ENCODE measurements around the gene MARS1. TPM values are rescaled to one million over a fixed set of nuclear protein-coding genes. Genes with fewer than 3 reads are reported as not detected.
A peak's percentile ranks its signal among the peaks of the same experiment; 100 is the strongest.

The MARS1 gene
- total RNA-seq, 1 donor from 2014 or later = 78.0 TPM

DNA sequence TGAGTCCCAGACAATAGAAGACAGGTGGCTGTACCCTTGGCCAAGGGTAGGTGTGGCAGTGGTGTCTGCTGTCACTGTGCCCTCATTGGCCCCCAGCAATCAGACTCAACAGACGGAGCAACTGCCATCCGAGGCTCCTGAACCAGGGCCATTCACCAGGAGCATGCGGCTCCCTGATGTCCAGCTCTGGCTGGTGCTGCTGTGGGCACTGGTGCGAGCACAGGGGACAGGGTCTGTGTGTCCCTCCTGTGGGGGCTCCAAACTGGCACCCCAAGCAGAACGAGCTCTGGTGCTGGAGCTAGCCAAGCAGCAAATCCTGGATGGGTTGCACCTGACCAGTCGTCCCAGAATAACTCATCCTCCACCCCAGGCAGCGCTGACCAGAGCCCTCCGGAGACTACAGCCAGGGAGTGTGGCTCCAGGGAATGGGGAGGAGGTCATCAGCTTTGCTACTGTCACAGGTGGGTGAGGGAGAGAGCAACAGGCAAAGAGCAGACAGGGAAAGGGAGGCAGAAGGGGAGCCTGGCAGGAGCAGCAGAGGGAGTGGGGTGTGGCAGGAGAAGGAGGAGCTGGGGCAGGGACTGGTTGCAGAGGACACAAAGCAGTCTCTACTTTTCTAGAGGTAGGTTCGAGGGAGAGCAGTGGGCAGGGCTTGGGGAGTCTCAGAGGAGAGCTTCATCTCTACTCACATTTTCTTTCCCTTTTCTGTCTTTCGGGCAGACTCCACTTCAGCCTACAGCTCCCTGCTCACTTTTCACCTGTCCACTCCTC, 32.3 kb upstream of the MARS1 start:
- no peak overlapping the region for H3K4me3 ChIP-seq
- no peaks in the 10 kb centered on the region for H3K36me3 ChIP-seq
- DNase-seq (ENCODE audit: low spot score in 2 of 2) = no peak
- H3K9me3 ChIP-seq = no peaks in the 10 kb centered on the region
- H3K27me3 ChIP-seq = no peaks in the 10 kb centered on the region
- TF ChIP-seq, protein P1, sequence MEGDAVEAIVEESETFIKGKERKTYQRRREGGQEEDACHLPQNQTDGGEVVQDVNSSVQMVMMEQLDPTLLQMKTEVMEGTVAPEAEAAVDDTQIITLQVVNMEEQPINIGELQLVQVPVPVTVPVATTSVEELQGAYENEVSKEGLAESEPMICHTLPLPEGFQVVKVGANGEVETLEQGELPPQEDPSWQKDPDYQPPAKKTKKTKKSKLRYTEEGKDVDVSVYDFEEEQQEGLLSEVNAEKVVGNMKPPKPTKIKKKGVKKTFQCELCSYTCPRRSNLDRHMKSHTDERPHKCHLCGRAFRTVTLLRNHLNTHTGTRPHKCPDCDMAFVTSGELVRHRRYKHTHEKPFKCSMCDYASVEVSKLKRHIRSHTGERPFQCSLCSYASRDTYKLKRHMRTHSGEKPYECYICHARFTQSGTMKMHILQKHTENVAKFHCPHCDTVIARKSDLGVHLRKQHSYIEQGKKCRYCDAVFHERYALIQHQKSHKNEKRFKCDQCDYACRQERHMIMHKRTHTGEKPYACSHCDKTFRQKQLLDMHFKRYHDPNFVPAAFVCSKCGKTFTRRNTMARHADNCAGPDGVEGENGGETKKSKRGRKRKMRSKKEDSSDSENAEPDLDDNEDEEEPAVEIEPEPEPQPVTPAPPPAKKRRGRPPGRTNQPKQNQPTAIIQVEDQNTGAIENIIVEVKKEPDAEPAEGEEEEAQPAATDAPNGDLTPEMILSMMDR (IDR thresholded peaks at IDR 0.05) = no peak
- H3K27ac ChIP-seq = no peak overlapping the region
- intact Hi-C loops (cut with DNase I) = no loop called here
- peaks cover 0 to 31% of the 10 kb centered on the region in 2 donors for H3K4me1 ChIP-seq

DNA sequence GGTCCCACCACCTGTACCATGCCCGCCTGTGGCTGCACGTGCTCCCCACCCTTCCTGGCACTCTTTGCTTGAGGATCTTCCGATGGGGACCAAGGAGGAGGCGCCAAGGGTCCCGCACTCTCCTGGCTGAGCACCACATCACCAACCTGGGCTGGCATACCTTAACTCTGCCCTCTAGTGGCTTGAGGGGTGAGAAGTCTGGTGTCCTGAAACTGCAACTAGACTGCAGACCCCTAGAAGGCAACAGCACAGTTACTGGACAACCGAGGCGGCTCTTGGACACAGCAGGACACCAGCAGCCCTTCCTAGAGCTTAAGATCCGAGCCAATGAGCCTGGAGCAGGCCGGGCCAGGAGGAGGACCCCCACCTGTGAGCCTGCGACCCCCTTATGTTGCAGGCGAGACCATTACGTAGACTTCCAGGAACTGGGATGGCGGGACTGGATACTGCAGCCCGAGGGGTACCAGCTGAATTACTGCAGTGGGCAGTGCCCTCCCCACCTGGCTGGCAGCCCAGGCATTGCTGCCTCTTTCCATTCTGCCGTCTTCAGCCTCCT, 31.6 kb upstream of the MARS1 start:
- no peak for DNase-seq (ENCODE audit: low spot score in 2 of 2)
- no peak overlapping the region for H3K27ac ChIP-seq
- intact Hi-C loops (cut with DNase I) = no loop called here
- H3K4me1 ChIP-seq = peaks cover 3 to 36% of the 10 kb centered on the region in 2 donors
- TF ChIP-seq, protein P1 (IDR thresholded peaks at IDR 0.05) = peak in 2 of 3 experiments; percentile 45 to 52
- H3K36me3 ChIP-seq = no peaks in the 10 kb centered on the region
- no peaks in the 10 kb centered on the region for H3K9me3 ChIP-seq
- H3K27me3 ChIP-seq = no peaks in the 10 kb centered on the region
- no peak overlapping the region for H3K4me3 ChIP-seq

DNA sequence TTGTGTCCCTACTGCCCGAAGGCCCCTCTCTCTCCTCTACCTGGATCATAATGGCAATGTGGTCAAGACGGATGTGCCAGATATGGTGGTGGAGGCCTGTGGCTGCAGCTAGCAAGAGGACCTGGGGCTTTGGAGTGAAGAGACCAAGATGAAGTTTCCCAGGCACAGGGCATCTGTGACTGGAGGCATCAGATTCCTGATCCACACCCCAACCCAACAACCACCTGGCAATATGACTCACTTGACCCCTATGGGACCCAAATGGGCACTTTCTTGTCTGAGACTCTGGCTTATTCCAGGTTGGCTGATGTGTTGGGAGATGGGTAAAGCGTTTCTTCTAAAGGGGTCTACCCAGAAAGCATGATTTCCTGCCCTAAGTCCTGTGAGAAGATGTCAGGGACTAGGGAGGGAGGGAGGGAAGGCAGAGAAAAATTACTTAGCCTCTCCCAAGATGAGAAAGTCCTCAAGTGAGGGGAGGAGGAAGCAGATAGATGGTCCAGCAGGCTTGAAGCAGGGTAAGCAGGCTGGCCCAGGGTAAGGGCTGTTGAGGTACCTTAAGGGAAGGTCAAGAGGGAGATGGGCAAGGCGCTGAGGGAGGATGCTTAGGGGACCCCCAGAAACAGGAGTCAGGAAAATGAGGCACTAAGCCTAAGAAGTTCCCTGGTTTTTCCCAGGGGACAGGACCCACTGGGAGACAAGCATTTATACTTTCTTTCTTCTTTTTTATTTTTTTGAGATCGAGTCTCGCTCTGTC, 31.0 kb upstream of the MARS1 start:
- H3K27ac ChIP-seq = no peak overlapping the region
- H3K4me1 ChIP-seq = peaks cover 3 to 30% of the 10 kb centered on the region in 2 donors
- TF ChIP-seq, protein P1 (IDR thresholded peaks at IDR 0.05) = no peak
- intact Hi-C loops (cut with DNase I) = no loop called here
- H3K9me3 ChIP-seq = no peaks in the 10 kb centered on the region
- no peaks in the 10 kb centered on the region for H3K27me3 ChIP-seq
- no peak overlapping the region for H3K4me3 ChIP-seq
- no peak for DNase-seq (ENCODE audit: low spot score in 2 of 2)
- no peaks in the 10 kb centered on the region for H3K36me3 ChIP-seq

DNA sequence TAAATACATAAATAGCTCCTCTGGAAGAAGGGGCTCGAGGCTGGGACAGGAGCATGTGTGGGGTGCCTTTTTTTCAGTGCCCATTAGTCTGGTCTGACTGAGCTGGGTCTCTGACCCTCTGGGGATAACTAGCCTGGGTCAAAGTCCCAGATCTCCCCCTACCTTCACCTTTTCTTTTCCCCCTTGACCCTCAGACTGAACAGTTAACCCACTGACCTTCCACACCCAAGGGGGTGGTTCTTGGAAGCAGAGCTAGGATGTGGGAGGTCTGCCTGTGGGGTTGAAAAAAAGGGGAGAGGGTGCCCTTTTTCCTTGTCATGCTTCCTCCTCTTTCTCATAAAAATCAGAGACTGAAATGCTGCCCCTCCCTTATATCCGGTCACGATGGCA, 29.2 kb upstream of the MARS1 start:
- Histone ChIP-seq H3K4me3 (peak overlapping the region; percentile 71 to 89), H3K4me1 (peaks cover 3 to 30% of the 10 kb centered on the region in 2 donors), H3K9me3 (no peaks in the 10 kb centered on the region), H3K27ac (peak overlapping the region; percentile 59 to 84), H3K36me3 (no peaks in the 10 kb centered on the region), H3K27me3 (no peaks in the 10 kb centered on the region)
- intact Hi-C loops (cut with DNase I) = no loop called here
- TF ChIP-seq, protein P1 (IDR thresholded peaks at IDR 0.05) = no peak
- DNase-seq (ENCODE audit: low spot score in 2 of 2) = no peak

DNA sequence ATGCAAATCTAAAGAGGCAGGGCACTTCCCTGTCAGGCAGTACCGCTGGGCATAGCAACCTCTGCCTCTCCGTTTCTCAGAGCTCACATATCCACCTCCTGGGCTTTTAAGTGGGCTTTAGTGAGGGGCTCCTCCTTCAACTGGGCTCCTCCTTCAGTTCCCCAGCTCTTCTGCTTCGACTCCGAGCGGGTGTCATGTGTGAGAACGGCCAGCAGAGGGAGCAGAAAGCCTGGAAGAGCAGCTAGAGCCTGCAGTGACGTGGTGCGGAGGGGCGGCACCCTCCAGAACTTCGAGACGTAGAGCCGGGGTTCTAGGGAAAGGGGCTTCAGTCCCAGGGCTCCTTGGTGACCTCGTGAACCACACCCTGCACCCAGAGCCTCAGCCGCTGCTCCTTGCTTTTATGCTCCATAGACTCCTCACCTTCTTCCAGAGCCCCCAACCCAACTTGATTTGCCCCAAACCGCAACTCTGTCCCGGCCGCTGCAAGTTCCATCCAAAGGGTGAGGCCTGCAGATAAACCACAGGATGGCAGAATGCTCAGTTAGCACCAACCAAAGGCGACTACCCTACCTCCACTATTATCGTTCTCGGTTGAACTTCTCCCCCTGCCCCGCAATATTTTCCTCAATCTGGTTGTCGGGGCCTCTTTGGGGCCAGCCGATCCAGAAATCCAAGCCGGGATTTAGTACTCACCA, 28.7 kb upstream of the MARS1 start:
- Histone ChIP-seq H3K4me3 (peak overlapping the region; percentile 71 to 89), H3K36me3 (no peaks in the 10 kb centered on the region), H3K27ac (peak overlapping the region; percentile 59 to 84), H3K9me3 (no peaks in the 10 kb centered on the region), H3K27me3 (no peaks in the 10 kb centered on the region), H3K4me1 (peaks cover 3 to 30% of the 10 kb centered on the region in 2 donors)
- DNase-seq (ENCODE audit: low spot score in 2 of 2) = peak; percentile 76 to 98
- TF ChIP-seq, protein P1 (IDR thresholded peaks at IDR 0.05) = peak; percentile 94 to 97 (median 95)
- intact Hi-C loops (cut with DNase I) = no loop called here
